Neutrophil (primary cell): ENCODE data around the gene CYP51A1.

Experiments used
- H3K27ac ChIP-seq: fragments of 200-600 bp; sonication (generic); 2 replicates; pipeline ENCODE4 v1.5.1; 2016; ENCODE audit warnings: mild to moderate bottlenecking, moderate library complexity
- H3K27me3 ChIP-seq: fragments of 200-600 bp; sonication (generic); 2 replicates; pipeline ENCODE4 v1.6.0; 2016; ENCODE audit warnings: mild to moderate bottlenecking
- H3K36me3 ChIP-seq: fragments of 200-600 bp; sonication (generic); 2 replicates; pipeline ENCODE4 v1.5.1; 2017
- H3K4me1 ChIP-seq, 2 experiments: fragments of 200-600 bp in 1 of 2; sonication (generic) in 1 of 2; 1 replicate in 1 of 2; 2 replicates in 1 of 2; pipeline versions ENCODE4 v1.5.1 to v1.6.1; 2013 to 2016; ENCODE audit warnings: low read depth in 1 of 2, low read length in 1 of 2, mild to moderate bottlenecking in 1 of 2, moderate library complexity in 1 of 2; ENCODE audit not compliant: control insufficient read depth in 1 of 2, insufficient read depth in 1 of 2
- H3K4me3 ChIP-seq, 2 experiments: fragments of 200-600 bp in 1 of 2; sonication (generic) in 1 of 2; 1 replicate in 1 of 2; 2 replicates in 1 of 2; pipeline ENCODE4 v1.5.1; 2013 to 2016; ENCODE audit warnings: low read depth in 1 of 2, low read length in 1 of 2, mild to moderate bottlenecking in 1 of 2, moderate library complexity in 1 of 2
- H3K9me3 ChIP-seq: fragments of 200-600 bp; sonication (generic); 2 replicates; pipeline ENCODE4 v1.5.1; 2016
- CTCF ChIP-seq: fragments of 200-600 bp; sonication (generic); IDR thresholded peaks from 2 replicates; pipeline ENCODE4 v1.5.1; 2016; ENCODE audit warnings: antibody characterized with exemption

CYP51A1 gene

GRCh38 chr7:92072121-92072520, 62.2 kb downstream of the CYP51A1 start:
- Histone ChIP-seq H3K36me3 (peaks cover 46% of the 10 kb centered on the region), H3K27ac (no peak overlapping the region), H3K4me3 (no peak overlapping the region), H3K4me1 (no peaks in the 10 kb centered on the region), H3K9me3 (no peaks in the 10 kb centered on the region), H3K27me3 (no peaks in the 10 kb centered on the region)
- no peak for TF ChIP-seq CTCF

- Histone ChIP-seq H3K9me3 (no peaks in the 10 kb centered on the region), H3K4me1 (no peaks in the 10 kb centered on the region), H3K27me3 (no peaks in the 10 kb centered on the region), H3K27ac (no peak overlapping the region), H3K36me3 (peaks cover 54% of the 10 kb centered on the region), H3K4me3 (no peak overlapping the region)
- TF ChIP-seq CTCF: no peak
Measured at GRCh38 chr7:92071032-92071431, 63.2 kb downstream of the CYP51A1 start.

GRCh38 chr7:92064438-92065029, 69.7 kb downstream of the CYP51A1 start:
- Histone ChIP-seq H3K4me1 (no peaks in the 10 kb centered on the region), H3K9me3 (no peaks in the 10 kb centered on the region), H3K36me3 (peaks cover 44% of the 10 kb centered on the region), H3K27me3 (no peaks in the 10 kb centered on the region), H3K27ac (no peak overlapping the region), H3K4me3 (no peak overlapping the region)
- no peak for TF ChIP-seq CTCF
